PC-3 (cell line): ENCODE results near the gene RHEBL1. TPM values are rescaled to one million over a fixed set of nuclear protein-coding genes. Genes with fewer than 3 reads are reported as not detected.

Source experiments
- ATAC-seq: fragments of 200-7000 bp; cut with Tn5 transposase; 2 replicates; pipeline ENCODE4 v1.9.1; 2020; ENCODE audit warnings: mild to moderate bottlenecking, moderate library complexity
- BruUV-seq: library from RNA; stranded (reverse); fragments of 400-500 nt; replicated peaks from 2 replicates; lab custom pipeline; 2021; lab: Mats Ljungman, UMichigan
- CTCF ChIA-PET: fragments of 300-600 bp; sonication (Branson Sonifier 250); formaldehyde crosslinking; loops from one replicate; lab custom pipeline; 2022; ENCODE audit warnings: antibody characterized with exemption; lab: Charles Lee
- POLR2A ChIA-PET: fragments of 300-600 bp; sonication (Branson Sonifier 250); formaldehyde crosslinking; loops from one replicate; lab custom pipeline; 2022; ENCODE audit warnings: antibody characterized with exemption; ENCODE audit not compliant: unreplicated experiment; lab: Charles Lee
- DNase-seq: peaks from one replicate; pipeline ENCODE4 v3.0.0-alpha.2; 2015
- H2AFZ ChIP-seq: fragments of 300-600 bp; sonication (generic); 2 replicates; pipeline ENCODE4 v1.6.0; 2016; ENCODE audit warnings: antibody characterized with exemption, low read length
- H3F3A ChIP-seq: fragments of 300-600 bp; sonication (generic); one replicate; pipeline ENCODE4 v1.6.0; 2017; ENCODE audit warnings: antibody characterized with exemption, low read length, control low read depth, mild to moderate bottlenecking; ENCODE audit not compliant: unreplicated experiment
- H3K27ac ChIP-seq: fragments of 300-600 bp; sonication (generic); 2 replicates; pipeline ENCODE4 v1.5.1; 2016; ENCODE audit warnings: mild to moderate bottlenecking, low read length
- H3K27me3 ChIP-seq: fragments of 300-600 bp; sonication (generic); 2 replicates; pipeline ENCODE4 v1.6.1; 2016; ENCODE audit warnings: low read length, mixed read lengths
- H3K36me3 ChIP-seq: fragments of 300-600 bp; sonication (generic); 2 replicates; pipeline ENCODE4 v1.6.1; 2016; ENCODE audit warnings: low read depth, mixed run types, low read length, mixed read lengths
- H3K4me1 ChIP-seq: fragments of 300-600 bp; sonication (generic); 2 replicates; pipeline ENCODE4 v1.5.1; 2016; ENCODE audit warnings: low read length; ENCODE audit not compliant: insufficient read depth
- H3K4me2 ChIP-seq: fragments of 300-600 bp; sonication (generic); 2 replicates; pipeline ENCODE4 v1.6.0; 2016; ENCODE audit warnings: low read length
- H3K4me3 ChIP-seq: fragments of 300-600 bp; sonication (generic); 2 replicates; pipeline ENCODE4 v1.5.1; 2016; ENCODE audit warnings: mild to moderate bottlenecking, low read length, mixed read lengths
- H3K79me2 ChIP-seq: fragments of 300-600 bp; sonication (generic); 2 replicates; pipeline ENCODE4 v1.6.1; 2017; ENCODE audit warnings: low read length, mixed read lengths
- H3K9ac ChIP-seq: fragments of 300-600 bp; sonication (generic); 2 replicates; pipeline ENCODE4 v1.6.0; 2016; ENCODE audit warnings: mild to moderate bottlenecking, low read length
- H3K9me2 ChIP-seq: fragments of 300-600 bp; sonication (generic); replicated peaks from 2 replicates; pipeline ENCODE4 v1.6.1; 2016; ENCODE audit warnings: mixed run types, low read length, mixed read lengths
- H3K9me3 ChIP-seq: fragments of 300-600 bp; sonication (generic); 2 replicates; pipeline ENCODE4 v1.6.1; 2016; ENCODE audit warnings: low read length, mixed read lengths
- H4K20me1 ChIP-seq: fragments of 300-600 bp; sonication (generic); 2 replicates; pipeline ENCODE4 v1.6.1; 2016; ENCODE audit warnings: low read length, mixed read lengths
- EZH2 ChIP-seq: fragments of 300-600 bp; sonication (generic); IDR thresholded peaks from one replicate; pipeline ENCODE4 v1.6.1; 2017; ENCODE audit warnings: antibody characterized with exemption, mild to moderate bottlenecking, low read length; ENCODE audit not compliant: unreplicated experiment
- EZH2phosphoT487 ChIP-seq: fragments of 300-600 bp; sonication (generic); IDR thresholded peaks from 2 replicates; pipeline ENCODE4 v1.6.1; 2018; ENCODE audit warnings: mild to moderate bottlenecking, antibody characterized with exemption, low read length, borderline replicate concordance
- intact Hi-C: fragments of 100-400 bp; cut with micrococcal nuclease; formaldehyde crosslinking; loops from 2 replicates; pipeline ENCODE4 v1.9.0; 2023
- total RNA-seq: library from RNA; depleted of rRNA; stranded (reverse); fragments of >200 nt; gene quantifications from 2 replicates; pipeline ENCODE4 v1.2.3, GENCODE V29; 2014
- TF ChIP-seq, protein P1 (sequence below): fragments of 300-600 bp; sonication (generic); conservative IDR thresholded peaks from 2 replicates; pipeline ENCODE4 v1.5.1; 2017; ENCODE audit warnings: antibody characterized with exemption, low read depth, mild to moderate bottlenecking, low read length

The RHEBL1 gene
- total RNA-seq, 1 experiment from 2014 or later: 5.0 TPM

DNA sequence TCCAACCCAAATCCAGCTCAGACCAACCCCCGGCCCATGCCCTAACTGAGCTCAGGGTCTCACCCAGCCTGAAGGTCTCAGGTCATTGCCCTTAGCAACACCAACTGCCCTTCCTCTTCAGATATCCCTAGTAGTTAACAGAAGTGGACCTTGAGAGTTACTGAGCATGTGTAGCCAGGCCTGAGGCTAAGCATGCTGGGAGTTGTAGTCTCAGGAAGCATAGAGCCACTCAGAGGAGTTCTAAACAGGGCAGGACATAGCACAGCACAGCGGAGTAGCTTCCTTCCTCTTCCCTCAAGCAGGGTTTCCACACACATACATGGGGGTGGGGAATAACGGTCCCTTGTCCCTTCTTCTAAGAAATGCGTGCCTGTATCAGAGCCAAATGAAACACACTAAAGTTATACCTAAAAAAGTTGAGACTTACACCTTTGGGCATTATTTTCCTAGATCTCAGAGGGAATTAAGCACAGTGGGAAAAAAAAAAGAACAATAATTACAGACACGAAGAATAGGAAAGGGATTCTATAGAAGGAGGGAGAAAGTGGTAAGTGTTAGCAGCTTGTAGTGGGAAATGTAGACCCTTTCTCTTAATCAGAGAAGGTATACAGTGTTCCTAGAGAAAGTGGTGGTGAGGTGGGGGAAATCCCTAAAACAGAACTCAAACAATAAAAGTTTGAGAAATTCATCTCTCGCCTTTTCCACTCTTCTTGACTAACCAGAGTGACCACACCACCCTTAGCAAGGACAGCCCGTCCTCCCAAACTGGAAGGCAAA, 13.6 kb downstream of the RHEBL1 start:
- Histone ChIP-seq H3K9me2 (no peaks in the 10 kb centered on the region), H3K79me2 (peaks cover 78% of the 10 kb centered on the region), H2AFZ (no peak overlapping the region), H3K9me3 (no peaks in the 10 kb centered on the region), H3K36me3 (peaks cover 38% of the 10 kb centered on the region), H3F3A (no peaks in the 10 kb centered on the region), H3K4me2 (peak overlapping the region; percentile 93), H4K20me1 (peaks cover 62% of the 10 kb centered on the region), H3K27me3 (no peaks in the 10 kb centered on the region), H3K9ac (no peak overlapping the region), H3K4me3 (peak overlapping the region; percentile 87), H3K27ac (no peak overlapping the region), H3K4me1 (peaks cover 23% of the 10 kb centered on the region)
- DNase-seq: peak; percentile 64
- no TSS peak for BruUV-seq
- TF ChIP-seq, protein P1, sequence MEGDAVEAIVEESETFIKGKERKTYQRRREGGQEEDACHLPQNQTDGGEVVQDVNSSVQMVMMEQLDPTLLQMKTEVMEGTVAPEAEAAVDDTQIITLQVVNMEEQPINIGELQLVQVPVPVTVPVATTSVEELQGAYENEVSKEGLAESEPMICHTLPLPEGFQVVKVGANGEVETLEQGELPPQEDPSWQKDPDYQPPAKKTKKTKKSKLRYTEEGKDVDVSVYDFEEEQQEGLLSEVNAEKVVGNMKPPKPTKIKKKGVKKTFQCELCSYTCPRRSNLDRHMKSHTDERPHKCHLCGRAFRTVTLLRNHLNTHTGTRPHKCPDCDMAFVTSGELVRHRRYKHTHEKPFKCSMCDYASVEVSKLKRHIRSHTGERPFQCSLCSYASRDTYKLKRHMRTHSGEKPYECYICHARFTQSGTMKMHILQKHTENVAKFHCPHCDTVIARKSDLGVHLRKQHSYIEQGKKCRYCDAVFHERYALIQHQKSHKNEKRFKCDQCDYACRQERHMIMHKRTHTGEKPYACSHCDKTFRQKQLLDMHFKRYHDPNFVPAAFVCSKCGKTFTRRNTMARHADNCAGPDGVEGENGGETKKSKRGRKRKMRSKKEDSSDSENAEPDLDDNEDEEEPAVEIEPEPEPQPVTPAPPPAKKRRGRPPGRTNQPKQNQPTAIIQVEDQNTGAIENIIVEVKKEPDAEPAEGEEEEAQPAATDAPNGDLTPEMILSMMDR: no peak
- TF ChIP-seq EZH2: no peak
- no peak for TF ChIP-seq EZH2phosphoT487
- POLR2A ChIA-PET: interaction anchor here (0.6 to 0.7 kb wide), 2 partner anchors 30 to 307 kb away, joined by 6 read pairs; no protein-coding TSS in a partner anchor
- intact Hi-C loops: no loop called here
- CTCF ChIA-PET: no interaction called here
- ATAC-seq: peak; percentile 48

DNA sequence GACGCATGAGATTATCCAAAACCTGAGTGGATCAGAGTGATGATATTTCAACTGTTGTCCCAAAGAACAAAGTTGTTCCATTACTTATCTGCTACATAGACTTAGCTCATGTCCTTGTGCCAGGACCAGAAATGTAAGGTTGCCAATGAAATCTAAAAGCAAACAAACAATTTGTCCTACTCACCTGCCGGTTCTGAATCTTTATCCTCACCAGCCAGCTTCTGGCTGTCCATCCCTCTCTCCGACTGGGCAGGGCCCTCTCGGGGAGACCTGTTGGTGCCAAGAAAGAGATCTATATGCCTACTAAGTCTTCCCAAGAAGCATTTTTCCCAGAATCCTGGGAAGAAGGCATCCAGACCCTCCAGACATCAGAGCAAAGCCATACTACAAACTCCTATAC, 14.7 kb downstream of the RHEBL1 start:
- ATAC-seq (no peak), DNase-seq (no peak)
- H3K27ac ChIP-seq: no peak overlapping the region
- H3K4me1 ChIP-seq: peaks cover 23% of the 10 kb centered on the region
- H3K4me3 ChIP-seq: no peak overlapping the region
- ChIA-PET CTCF (no interaction called here), POLR2A (no interaction called here)
- intact Hi-C loops: no loop called here
- no peaks in the 10 kb centered on the region for H3K9me2 ChIP-seq
- peaks cover 65% of the 10 kb centered on the region for H4K20me1 ChIP-seq
- peaks cover 70% of the 10 kb centered on the region for H3K79me2 ChIP-seq
- H3F3A ChIP-seq: no peaks in the 10 kb centered on the region
- TF ChIP-seq EZH2 (no peak), EZH2phosphoT487 (no peak)
- TF ChIP-seq, protein P1: no peak
- no peak overlapping the region for H3K9ac ChIP-seq
- H3K4me2 ChIP-seq: no peak overlapping the region
- no peak overlapping the region for H2AFZ ChIP-seq
- BruUV-seq: no TSS peak
- no peaks in the 10 kb centered on the region for H3K9me3 ChIP-seq
- no peaks in the 10 kb centered on the region for H3K27me3 ChIP-seq
- H3K36me3 ChIP-seq: peaks cover 49% of the 10 kb centered on the region

DNA sequence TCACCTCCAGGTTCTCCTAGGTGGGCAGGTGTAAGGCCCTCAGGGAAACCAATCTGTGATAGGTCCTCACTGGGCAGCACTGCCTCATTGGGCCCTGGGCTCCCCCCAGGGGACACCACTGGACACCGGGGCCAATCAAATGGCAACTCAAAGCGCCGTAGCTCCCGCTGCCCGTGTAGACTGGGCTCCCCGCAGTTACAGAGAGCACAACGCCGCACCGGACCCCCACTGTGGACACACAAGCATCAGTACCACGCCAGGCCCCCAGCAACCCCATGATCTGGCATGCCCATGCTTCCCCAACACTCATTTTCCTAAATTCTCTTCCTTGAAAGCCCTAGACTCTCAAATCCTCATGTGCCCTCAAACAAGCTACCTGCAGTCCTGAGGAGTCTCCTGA, 15.3 kb downstream of the RHEBL1 start:
- Histone ChIP-seq H3F3A (no peaks in the 10 kb centered on the region), H2AFZ (no peak overlapping the region), H3K27me3 (no peaks in the 10 kb centered on the region), H3K9me2 (no peaks in the 10 kb centered on the region), H3K27ac (no peak overlapping the region), H3K4me3 (no peak overlapping the region), H3K79me2 (peaks cover 64% of the 10 kb centered on the region), H3K4me2 (no peak overlapping the region), H3K9ac (no peak overlapping the region), H3K9me3 (no peaks in the 10 kb centered on the region), H3K4me1 (peaks cover 28% of the 10 kb centered on the region), H4K20me1 (peaks cover 69% of the 10 kb centered on the region), H3K36me3 (peaks cover 54% of the 10 kb centered on the region)
- BruUV-seq: no TSS peak
- TF ChIP-seq, protein P1: no peak
- TF ChIP-seq EZH2phosphoT487: no peak
- TF ChIP-seq EZH2: no peak
- no peak for ATAC-seq
- POLR2A ChIA-PET: no interaction called here
- CTCF ChIA-PET: no interaction called here
- intact Hi-C loops: no loop called here
- no peak for DNase-seq
